Activated naive CD4-positive, alpha-beta T cell treated with anti-CD3 and anti-CD28 coated beads, Interleukin-2, amount 50 U/mL, for 16 hours (primary cell): ENCODE measurements around the gene AK3.

Source experiments
- DNase-seq: peaks from one replicate; pipeline ENCODE4 v3.0.0-alpha.2; 2020

Gene AK3

GRCh38 chr9:4746278-4747030 is 5.5 kb upstream of the AK3 start:
- DNase-seq, result no peak

DNA sequence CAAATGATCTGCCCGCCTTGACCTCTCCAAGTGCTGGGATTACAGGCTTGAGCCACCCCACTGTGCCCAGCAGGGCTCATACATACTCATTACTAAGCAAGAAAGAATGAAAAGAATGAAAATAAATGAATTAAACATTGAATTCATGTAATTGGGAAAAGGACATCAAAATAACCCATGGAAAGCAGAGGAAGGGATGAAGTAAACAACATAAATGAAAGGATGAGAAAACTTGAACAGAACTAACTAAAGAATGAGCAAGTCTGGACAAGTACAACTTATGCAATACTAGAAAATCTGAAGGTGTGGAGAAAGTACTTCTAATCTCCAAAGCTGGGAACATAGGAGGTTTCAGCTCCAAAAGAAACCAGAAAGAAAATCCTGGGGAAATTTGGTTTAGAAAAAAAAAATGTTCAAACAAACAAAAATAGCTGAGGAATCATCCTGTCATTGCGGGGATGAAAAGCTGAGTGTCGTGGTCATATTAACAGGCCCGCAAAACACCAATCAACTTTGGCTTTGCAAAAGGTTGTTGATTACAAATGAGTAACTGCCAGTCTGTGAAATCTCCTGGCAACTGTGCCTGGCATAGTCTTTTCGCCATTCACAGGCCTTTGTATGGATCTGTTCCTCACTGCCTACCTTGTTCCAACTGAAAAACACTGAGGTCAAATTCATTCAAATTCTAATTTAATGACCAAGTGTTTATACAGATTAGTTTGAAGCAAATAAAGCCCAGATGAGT is 2.3 kb upstream of the AK3 start:
- no peak for DNase-seq

- DNase-seq, result no peak
Observed at GRCh38 chr9:4742246-4742645, 1.2 kb upstream of the AK3 start.

GRCh38 chr9:4741365-4742089 is 525 bp upstream of the AK3 start:
- DNase-seq, result peak; percentile 29

- no peak for DNase-seq
Observed at GRCh38 chr9:4740388-4740637, 689 bp downstream of the AK3 start.

DNA sequence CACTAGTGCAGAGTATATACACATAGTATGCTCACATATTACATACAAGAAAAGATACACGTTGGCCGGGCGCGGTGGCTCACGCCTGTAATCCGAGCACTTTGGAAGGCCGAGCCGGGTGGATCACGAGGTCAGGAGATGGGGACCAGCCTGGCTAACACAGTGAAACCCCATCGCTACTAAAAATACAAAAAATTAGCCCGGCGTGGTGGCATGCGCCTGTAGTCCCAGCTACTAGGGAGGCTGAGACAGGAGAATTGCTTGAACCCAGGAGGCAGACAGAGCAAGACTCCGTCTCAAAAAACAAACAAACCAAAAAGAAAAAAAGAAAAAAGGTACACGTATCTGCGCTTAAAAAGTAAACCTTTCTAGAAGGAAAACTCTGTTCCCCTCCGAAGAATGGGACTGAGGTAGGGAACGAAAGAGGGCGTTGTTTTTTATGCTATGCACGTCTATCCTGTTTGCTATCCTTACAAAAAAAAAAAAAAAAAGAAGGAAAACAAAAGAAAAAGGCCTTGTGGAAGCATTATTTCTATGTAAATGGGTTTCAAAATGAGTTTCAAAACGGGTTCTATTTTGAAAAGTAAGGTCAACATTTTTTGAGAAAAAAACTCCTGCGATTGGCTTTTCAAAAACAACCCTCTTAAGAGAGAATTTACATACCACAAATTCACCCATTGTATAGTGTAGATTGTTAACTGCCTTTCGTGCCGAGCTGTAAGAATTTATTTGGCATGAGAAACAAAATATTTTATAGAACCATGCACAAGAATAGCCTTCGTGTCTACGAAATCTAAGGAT is 1.2 kb downstream of the AK3 start:
- no peak for DNase-seq

DNA sequence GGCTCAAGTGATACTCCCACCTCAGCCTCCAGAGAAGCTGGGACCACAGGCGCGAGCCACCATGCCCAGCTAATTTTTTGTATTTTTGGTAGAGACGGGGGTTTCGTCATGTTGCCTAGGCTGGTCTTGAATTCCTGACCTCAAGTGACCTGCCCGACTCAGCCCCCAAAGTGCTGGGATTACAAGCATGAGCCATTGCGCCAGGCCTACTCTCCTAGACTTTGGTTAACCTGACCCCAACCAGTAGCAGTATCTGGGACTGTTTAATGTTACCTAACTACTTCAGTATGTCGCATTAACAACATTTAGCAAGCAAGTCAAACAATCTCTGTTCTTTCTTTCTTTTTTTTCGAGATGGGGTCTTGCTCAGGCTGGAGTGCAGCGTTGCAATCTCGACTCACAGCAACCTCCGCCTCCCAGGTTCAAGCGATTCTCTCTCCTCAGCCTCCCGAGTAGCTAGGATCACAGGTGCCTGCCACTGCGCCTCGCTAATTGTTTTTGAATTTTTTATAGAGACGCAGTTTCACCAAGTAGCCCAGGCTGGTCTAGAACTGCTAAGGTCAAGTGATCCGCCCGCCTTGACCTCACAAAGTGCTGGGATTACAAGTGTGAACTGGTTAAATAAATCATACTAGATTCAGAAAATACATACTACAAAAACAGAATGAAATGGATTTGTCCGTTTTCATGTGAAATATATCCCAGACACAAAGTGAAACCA is 2.0 kb downstream of the AK3 start:
- no peak for DNase-seq

DNA sequence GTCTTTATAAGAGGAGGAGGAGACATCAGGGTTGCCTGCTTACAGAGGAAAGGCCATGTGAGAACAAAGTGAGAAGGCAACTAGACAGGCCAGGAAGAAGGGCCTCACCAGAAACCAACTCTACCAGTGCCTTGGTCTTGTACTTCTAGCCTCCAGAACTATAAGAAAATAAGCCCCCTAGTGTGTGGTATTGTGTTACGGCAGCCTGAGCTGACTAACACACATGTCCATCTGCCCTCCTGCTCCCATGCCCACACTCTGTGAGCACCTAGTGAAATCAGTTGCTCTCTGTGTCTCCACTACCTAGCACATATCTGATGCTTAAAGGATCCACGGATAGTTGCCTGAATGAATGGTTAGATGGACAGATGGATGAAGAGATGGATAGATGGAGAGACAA is 6.9 kb downstream of the AK3 start:
- DNase-seq, result no peak

GRCh38 chr9:4732890-4733289 is 8.1 kb downstream of the AK3 start:
- no peak for DNase-seq

- no peak for DNase-seq
Observed at GRCh38 chr9:4727593-4727992, 13.4 kb downstream of the AK3 start.

GRCh38 chr9:4725706-4726442 is 15.1 kb downstream of the AK3 start:
- no peak for DNase-seq

- DNase-seq, result no peak
Observed at GRCh38 chr9:4721736-4722135, 19.3 kb downstream of the AK3 start.

DNA sequence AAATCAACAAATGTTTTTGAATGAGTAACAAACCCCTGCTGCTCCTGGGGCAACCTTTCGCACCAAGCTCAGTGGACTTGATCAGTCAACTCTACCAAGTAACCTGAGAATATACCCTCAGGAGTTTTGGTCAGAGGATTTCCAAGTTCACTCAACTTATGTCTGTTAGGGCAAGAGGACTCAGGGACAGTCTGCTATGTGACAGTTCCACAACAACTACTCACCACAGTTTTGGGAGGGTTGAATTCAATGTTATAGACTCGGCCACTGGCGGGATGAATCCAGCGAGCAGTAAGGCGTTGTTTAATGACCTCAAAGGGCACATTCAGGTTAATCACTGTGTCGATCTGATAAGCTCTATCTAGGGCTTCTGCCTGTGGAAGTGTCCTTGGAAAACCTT is 22.1 kb downstream of the AK3 start:
- DNase-seq, result no peak

GRCh38 chr9:4717815-4718214 is 23.2 kb downstream of the AK3 start:
- no peak for DNase-seq

DNA sequence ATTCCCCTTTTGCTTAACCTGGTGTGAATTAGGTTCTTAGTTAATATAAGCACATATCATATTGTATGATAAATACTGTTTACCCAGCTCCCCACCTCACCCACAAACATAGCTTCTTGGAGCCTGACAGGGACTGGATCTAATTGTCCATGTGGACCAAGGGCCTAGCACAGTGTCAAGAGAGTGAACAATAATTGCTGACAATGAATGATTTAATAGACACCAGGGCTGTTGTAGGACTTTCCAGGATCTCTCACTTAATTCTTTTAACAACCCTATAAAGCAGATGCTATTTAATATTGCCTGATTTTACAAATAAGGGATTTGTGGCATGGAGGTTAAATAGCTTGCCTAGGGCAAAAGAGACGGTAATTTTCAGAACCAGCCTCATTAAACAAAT is 24.8 kb downstream of the AK3 start:
- DNase-seq, result no peak

DNA sequence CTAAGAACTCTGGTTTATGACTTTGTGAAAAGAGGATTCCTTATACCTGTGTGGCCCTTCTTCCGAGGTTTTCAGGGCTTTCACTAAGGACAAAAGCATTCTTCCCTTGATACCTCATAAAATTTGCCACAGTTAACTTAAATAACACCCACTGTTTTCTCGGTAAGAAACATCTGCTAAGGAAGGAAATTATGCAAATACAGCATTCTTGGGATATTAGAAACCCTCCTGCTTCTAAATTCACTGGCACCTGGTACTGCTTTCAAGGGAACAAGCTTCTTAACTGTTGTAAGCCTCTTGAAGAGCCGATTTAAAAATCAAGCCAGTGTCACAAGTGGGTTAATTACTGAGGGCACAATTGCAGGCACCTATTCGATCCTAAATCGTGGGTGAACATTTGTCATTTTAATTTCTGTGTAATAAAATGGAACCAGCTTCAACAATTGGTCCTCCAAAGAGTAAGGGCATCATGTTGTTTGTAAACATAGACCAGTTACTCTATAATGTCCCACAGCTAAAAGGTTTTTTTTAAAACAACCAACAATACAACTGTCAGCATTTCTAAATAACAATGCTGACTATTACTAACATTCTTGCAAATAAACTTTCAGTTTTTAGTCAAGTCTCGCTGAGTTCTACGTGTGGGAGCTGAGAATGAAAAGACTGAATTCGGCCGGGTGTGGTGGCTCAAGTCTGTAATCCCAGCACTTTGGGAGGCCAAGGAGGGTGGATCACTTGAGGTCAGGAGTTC is 26.6 kb downstream of the AK3 start:
- DNase-seq, result no peak

GRCh38 chr9:4713849-4714248 is 27.2 kb downstream of the AK3 start:
- no peak for DNase-seq

DNA sequence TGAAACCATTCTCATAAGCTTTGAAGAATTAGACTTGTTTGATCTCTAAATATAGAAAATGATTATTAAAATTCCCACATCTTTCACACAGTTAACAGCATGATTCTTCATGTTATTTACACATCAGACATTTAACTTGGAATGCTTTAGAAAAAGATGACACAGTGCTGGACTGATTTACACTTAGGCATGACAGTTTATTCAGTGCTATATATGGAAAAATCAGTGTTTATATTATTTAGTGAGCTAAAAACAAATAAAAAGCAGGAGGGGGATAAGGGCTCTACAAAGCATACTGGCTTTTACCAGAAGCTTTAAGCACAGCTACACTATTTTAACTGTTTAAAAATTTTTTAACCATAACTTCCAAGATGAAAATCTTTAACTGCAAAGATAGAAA is 31.6 kb downstream of the AK3 start:
- no peak for DNase-seq

GRCh38 chr9:4706971-4707622 is 33.9 kb downstream of the AK3 start:
- no peak for DNase-seq

DNA sequence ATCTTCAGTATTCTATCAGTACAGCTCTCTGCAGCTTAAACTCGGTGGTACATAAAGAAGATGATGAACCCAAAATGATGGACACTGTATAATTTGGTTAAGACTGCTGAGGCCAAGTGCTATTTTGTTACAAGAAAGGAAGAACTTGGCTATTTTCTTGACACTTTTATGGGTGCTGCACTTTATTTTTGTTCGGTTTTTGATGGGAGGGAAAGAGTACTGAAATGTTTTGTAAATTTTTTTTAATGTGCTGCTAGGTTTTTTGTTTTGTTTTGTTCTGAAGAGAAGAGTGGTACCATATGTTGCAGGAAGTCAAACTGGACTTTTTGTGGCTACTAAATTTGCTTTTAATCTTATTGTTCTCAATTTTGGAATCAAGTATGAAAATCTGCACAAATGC is 35.0 kb downstream of the AK3 start:
- DNase-seq, result no peak

GRCh38 chr9:4704129-4704528 is 36.9 kb downstream of the AK3 start:
- no peak for DNase-seq
